HCT116 (cell line): ENCODE results near the gene TTC9. TPM values are rescaled to one million over a fixed set of nuclear protein-coding genes. Genes with fewer than 3 reads are reported as not detected.

Experiments used
- ATAC-seq: fragments of 200-7000 bp; cut with Tn5 transposase; 2 replicates; pipeline ENCODE4 v1.9.1; 2020; ENCODE audit warnings: mild to moderate bottlenecking, moderate library complexity
- BruUV-seq: library from RNA; stranded (reverse); fragments of 400-500 nt; replicated peaks from 2 replicates; lab custom pipeline; 2021; lab: Mats Ljungman, UMichigan
- CTCF ChIA-PET: fragments of 300-600 bp; sonication (Branson Sonifier 250); formaldehyde crosslinking; loops from one replicate; lab custom pipeline; 2021; ENCODE audit warnings: antibody characterized with exemption; lab: Charles Lee
- POLR2A ChIA-PET: fragments of 300-600, 350-600 bp; sonication (Branson Sonifier 250); formaldehyde crosslinking; loops from one replicate; lab custom pipeline; 2021; ENCODE audit warnings: antibody characterized with exemption; lab: Charles Lee
- RAD21 ChIA-PET, 2 experiments: fragments of 300-600 bp; sonication (Branson Sonifier 250); formaldehyde crosslinking; loops; one replicate each; lab custom pipeline; 2023; ENCODE audit warnings: low total read pairs in 2 of 2; ENCODE audit not compliant: uncharacterized antibody in 2 of 2, unreplicated experiment in 2 of 2, low non-redundant PET in 1 of 2; lab: Charles Lee
- DNase-seq: peaks from one replicate; pipeline ENCODE4 v3.0.0-alpha.2; 2010; ENCODE audit warnings: low read depth, low spot score
- H2AFZ ChIP-seq: fragments of 200-600 bp; shearing (Covaris generic), sonication (generic); 2 replicates; pipeline ENCODE4 v1.6.1; 2017; ENCODE audit warnings: low read depth, mixed run types, mixed read lengths, antibody characterized with exemption, low read length; ENCODE audit not compliant: poor library complexity, severe bottlenecking
- H3K27ac ChIP-seq: 2 replicates; pipeline ENCODE4 v1.5.1; 2012; ENCODE audit warnings: low read depth, low read length
- H3K27me3 ChIP-seq: fragments of 200-600 bp; sonication (generic); 2 replicates; pipeline ENCODE4 v1.6.1; 2016; ENCODE audit warnings: mixed run types, low read length, mixed read lengths; ENCODE audit not compliant: insufficient read depth
- H3K36me3 ChIP-seq, 2 experiments: fragments of 200-500 bp in 1 of 2; fragments of 200-600 bp in 1 of 2; sonication (Bioruptor generic) in 1 of 2; sonication (generic) in 1 of 2; 2 replicates each; pipeline versions ENCODE4 v1.5.1 to v1.6.1; 2014 to 2016; ENCODE audit warnings: low read length in 2 of 2, inconsistent platforms in 1 of 2, mixed read lengths in 1 of 2, mixed run types in 1 of 2; ENCODE audit not compliant: insufficient read depth in 2 of 2, control insufficient read depth in 1 of 2
- H3K4me1 ChIP-seq, 2 experiments: fragments of 200-600 bp in 1 of 2; sonication (generic) in 1 of 2; 2 replicates each; pipeline versions ENCODE4 v1.5.1 to v1.6.1; 2012 to 2017; ENCODE audit warnings: low read length in 2 of 2, inconsistent platforms in 1 of 2, mild to moderate bottlenecking in 1 of 2, mixed read lengths in 1 of 2, mixed run types in 1 of 2, moderate library complexity in 1 of 2; ENCODE audit not compliant: insufficient read depth in 2 of 2, control insufficient read depth in 1 of 2
- H3K4me2 ChIP-seq: fragments of 200-600 bp; sonication (generic); 2 replicates; pipeline ENCODE4 v1.6.1; 2017; ENCODE audit warnings: mixed run types, low read length, mixed read lengths
- H3K4me3 ChIP-seq, 2 experiments: fragments of 200-600 bp in 1 of 2; sonication (generic) in 1 of 2; replicated peaks in 1 of 2; 2 replicates each; pipeline ENCODE4 v1.5.1; 2011 to 2016; ENCODE audit warnings: low read length in 2 of 2, control low read depth in 1 of 2, low read depth in 1 of 2, mild to moderate bottlenecking in 1 of 2, mixed read lengths in 1 of 2, mixed run types in 1 of 2
- H3K79me2 ChIP-seq: fragments of 200-600 bp; sonication (generic); 2 replicates; pipeline ENCODE4 v1.6.1; 2017; ENCODE audit warnings: mild to moderate bottlenecking, mixed run types, low read length, moderate library complexity, mixed read lengths; ENCODE audit not compliant: insufficient read depth
- H3K9ac ChIP-seq: fragments of 200-600 bp; sonication (generic); 2 replicates; pipeline ENCODE4 v1.6.1; 2016; ENCODE audit warnings: low read length, mixed read lengths
- H3K9me2 ChIP-seq: fragments of 200-600 bp; sonication (generic), shearing (Covaris generic); 2 replicates; pipeline ENCODE4 v1.6.1; 2017; ENCODE audit warnings: mixed run types, mild to moderate bottlenecking, moderate library complexity; ENCODE audit not compliant: insufficient read depth
- H3K9me3 ChIP-seq, 2 experiments: fragments of 200-500 bp in 1 of 2; fragments of 200-600 bp in 1 of 2; sonication (Bioruptor generic) in 1 of 2; sonication (generic) in 1 of 2; 2 replicates each; pipeline ENCODE4 v1.6.1; 2014 to 2017; ENCODE audit warnings: low read length in 2 of 2, mixed read lengths in 2 of 2, inconsistent platforms in 1 of 2, low read depth in 1 of 2, mild to moderate bottlenecking in 1 of 2, mixed run types in 1 of 2, moderate library complexity in 1 of 2; ENCODE audit not compliant: control insufficient read depth in 1 of 2, insufficient read depth in 1 of 2
- H4K20me1 ChIP-seq: fragments of 200-600 bp; sonication (generic), shearing (Covaris generic); 2 replicates; pipeline ENCODE4 v1.6.1; 2017; ENCODE audit warnings: mixed run types, mild to moderate bottlenecking, moderate library complexity; ENCODE audit not compliant: insufficient read depth
- CEBPB ChIP-seq: IDR thresholded peaks from 2 replicates; pipeline ENCODE4 v1.6.1; 2012; ENCODE audit warnings: low read depth
- RAD21 ChIP-seq: IDR thresholded peaks from 2 replicates; pipeline ENCODE4 v1.6.1; 2012; ENCODE audit warnings: low read depth, mild to moderate bottlenecking
- SIN3A ChIP-seq: IDR thresholded peaks from 2 replicates; pipeline ENCODE4 v1.6.1; 2012; ENCODE audit warnings: low read depth
- intact Hi-C: fragments of 100-400 bp; cut with micrococcal nuclease; formaldehyde crosslinking; loops from 2 replicates; pipeline ENCODE4 v1.10.0; 2022
- total RNA-seq: library from RNA; stranded (reverse); gene quantifications from one replicate; pipeline ENCODE4 v1.2.1, GENCODE V29; 2021; ENCODE audit not compliant: unreplicated experiment
- TF ChIP-seq, protein P1 (sequence below), 3 experiments: fragments of 200-600 bp in 1 of 3; sonication (generic) in 1 of 3; IDR thresholded peaks in 2 of 3; conservative IDR thresholded peaks in 1 of 3; 2 replicates each; pipeline ENCODE4 v1.5.1; 2012 to 2017; ENCODE audit warnings: low read depth in 2 of 3, low read length in 2 of 3, antibody characterized with exemption in 1 of 3, borderline replicate concordance in 1 of 3, control low read depth in 1 of 3, mild to moderate bottlenecking in 1 of 3, mixed read lengths in 1 of 3, mixed run types in 1 of 3, moderate library complexity in 1 of 3; ENCODE audit not compliant: insufficient read depth in 1 of 3
- TF ChIP-seq, protein P2 (sequence below): IDR thresholded peaks from 2 replicates; pipeline ENCODE4 v1.6.1; 2012; ENCODE audit warnings: low read depth

TTC9 gene
- total RNA-seq, 1 experiment from 2014 or later = 2.4 TPM

DNA sequence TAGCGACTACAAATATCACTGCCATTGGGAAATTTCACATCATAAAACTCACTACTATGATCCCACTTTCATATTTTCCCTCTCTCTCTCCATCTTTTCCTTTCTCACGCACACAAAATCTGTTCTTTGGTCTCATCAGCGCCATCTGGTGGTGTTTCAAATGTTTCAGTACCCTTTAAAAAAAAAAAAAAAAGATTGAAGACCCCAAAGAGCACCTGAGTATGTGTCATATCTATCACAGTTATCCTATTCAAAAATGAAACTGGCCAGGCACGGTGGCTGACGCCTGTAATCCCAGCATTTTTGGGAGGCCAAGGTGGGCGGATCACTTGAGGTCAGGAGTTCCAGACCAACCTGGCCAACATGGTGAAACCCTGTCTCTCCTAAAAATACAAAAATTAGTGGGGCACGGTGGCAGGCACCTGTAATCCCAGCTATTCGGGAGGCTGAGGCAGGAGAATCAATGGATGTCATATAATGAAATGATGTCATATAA is 72.4 kb downstream of the TTC9 start:
- H2AFZ ChIP-seq = peak overlapping the region; percentile 10
- POLR2A ChIA-PET = no interaction called here
- no peak overlapping the region for H3K27ac ChIP-seq

More for the DNA sequence above, 72.4 kb downstream of the TTC9 start:
- Histone ChIP-seq H3K4me3 (no peak overlapping the region), H3K79me2 (no peaks in the 10 kb centered on the region), H4K20me1 (no peaks in the 10 kb centered on the region), H3K4me2 (peak overlapping the region; percentile 22; the same call in 1 of the 2 replicates), H3K9ac (no peak overlapping the region), H3K9me3 (no peaks in the 10 kb centered on the region), H3K27me3 (no peaks in the 10 kb centered on the region), H3K36me3 (no peaks in the 10 kb centered on the region), H3K9me2 (no peaks in the 10 kb centered on the region), H3K4me1 (peaks cover 0 to 20% of the 10 kb centered on the region in 2 experiments; a peak in 2 of 4 replicates)
- ChIA-PET CTCF (interaction anchor here (0.6 to 2.6 kb wide), 12 partner anchors 8 to 124 kb away, joined by 3 to 33 read pairs (median 4); no protein-coding TSS in a partner anchor), RAD21 (no interaction called here)
- no TSS peak for BruUV-seq
- intact Hi-C loops = loop anchor here (1.0 to 10.0 kb wide), 2 partner anchors 92 to 241 kb away; no protein-coding TSS in a partner anchor
- TF ChIP-seq CEBPB = no peak
- no peak for TF ChIP-seq SIN3A
- TF ChIP-seq, protein P1, sequence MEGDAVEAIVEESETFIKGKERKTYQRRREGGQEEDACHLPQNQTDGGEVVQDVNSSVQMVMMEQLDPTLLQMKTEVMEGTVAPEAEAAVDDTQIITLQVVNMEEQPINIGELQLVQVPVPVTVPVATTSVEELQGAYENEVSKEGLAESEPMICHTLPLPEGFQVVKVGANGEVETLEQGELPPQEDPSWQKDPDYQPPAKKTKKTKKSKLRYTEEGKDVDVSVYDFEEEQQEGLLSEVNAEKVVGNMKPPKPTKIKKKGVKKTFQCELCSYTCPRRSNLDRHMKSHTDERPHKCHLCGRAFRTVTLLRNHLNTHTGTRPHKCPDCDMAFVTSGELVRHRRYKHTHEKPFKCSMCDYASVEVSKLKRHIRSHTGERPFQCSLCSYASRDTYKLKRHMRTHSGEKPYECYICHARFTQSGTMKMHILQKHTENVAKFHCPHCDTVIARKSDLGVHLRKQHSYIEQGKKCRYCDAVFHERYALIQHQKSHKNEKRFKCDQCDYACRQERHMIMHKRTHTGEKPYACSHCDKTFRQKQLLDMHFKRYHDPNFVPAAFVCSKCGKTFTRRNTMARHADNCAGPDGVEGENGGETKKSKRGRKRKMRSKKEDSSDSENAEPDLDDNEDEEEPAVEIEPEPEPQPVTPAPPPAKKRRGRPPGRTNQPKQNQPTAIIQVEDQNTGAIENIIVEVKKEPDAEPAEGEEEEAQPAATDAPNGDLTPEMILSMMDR (IDR thresholded peaks at IDR 0.05 in 2 of 3, conservative IDR thresholded peaks at IDR 0.05 in 1 of 3; ENCODE audit: borderline replicate concordance in 1 of 3, insufficient read depth in 1 of 3, low read depth in 2 of 3, low read length in 2 of 3) = peak; percentile 58 to 70 (median 69)
- TF ChIP-seq, protein P2, sequence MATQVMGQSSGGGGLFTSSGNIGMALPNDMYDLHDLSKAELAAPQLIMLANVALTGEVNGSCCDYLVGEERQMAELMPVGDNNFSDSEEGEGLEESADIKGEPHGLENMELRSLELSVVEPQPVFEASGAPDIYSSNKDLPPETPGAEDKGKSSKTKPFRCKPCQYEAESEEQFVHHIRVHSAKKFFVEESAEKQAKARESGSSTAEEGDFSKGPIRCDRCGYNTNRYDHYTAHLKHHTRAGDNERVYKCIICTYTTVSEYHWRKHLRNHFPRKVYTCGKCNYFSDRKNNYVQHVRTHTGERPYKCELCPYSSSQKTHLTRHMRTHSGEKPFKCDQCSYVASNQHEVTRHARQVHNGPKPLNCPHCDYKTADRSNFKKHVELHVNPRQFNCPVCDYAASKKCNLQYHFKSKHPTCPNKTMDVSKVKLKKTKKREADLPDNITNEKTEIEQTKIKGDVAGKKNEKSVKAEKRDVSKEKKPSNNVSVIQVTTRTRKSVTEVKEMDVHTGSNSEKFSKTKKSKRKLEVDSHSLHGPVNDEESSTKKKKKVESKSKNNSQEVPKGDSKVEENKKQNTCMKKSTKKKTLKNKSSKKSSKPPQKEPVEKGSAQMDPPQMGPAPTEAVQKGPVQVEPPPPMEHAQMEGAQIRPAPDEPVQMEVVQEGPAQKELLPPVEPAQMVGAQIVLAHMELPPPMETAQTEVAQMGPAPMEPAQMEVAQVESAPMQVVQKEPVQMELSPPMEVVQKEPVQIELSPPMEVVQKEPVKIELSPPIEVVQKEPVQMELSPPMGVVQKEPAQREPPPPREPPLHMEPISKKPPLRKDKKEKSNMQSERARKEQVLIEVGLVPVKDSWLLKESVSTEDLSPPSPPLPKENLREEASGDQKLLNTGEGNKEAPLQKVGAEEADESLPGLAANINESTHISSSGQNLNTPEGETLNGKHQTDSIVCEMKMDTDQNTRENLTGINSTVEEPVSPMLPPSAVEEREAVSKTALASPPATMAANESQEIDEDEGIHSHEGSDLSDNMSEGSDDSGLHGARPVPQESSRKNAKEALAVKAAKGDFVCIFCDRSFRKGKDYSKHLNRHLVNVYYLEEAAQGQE = no peak
- TF ChIP-seq RAD21 = peak; percentile 72
- ATAC-seq = peak; percentile 47
- peak; percentile 54 for DNase-seq
